HG03108 (cell line): ENCODE data around the gene HACD3.
"Not testable (repeated sequence)": the region's sequence is repeated elsewhere in the genome, so short reads cannot be mapped to it uniquely, and the experiment has no call there.

ENCODE experiments used
- ATAC-seq: cut with Tn5 transposase; IDR thresholded peaks from one replicate; pipeline ENCODE4 v1.9.1; 2021; ENCODE audit warnings: moderate library complexity; ENCODE audit not compliant: unreplicated experiment

HACD3 gene

DNA sequence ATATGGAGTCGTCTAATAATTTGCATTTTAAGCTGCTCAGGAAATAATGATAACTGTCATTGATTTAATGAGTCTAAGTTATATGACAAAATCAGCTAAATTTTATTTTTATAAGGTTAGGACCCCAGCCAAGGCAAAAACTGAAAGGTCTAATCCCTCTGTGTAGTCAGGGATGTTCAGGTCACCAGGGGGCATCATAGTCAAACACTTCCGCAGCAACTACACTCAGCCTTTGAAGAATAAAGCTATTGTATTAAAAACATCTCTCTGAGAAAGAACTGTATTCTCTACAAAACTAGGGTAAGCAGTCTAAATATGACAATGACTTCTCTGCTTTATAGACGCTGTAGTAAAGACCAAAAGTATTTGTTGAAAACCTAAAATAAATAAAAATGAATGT is 65.7 kb downstream of the HACD3 start:
- no peak for ATAC-seq

DNA sequence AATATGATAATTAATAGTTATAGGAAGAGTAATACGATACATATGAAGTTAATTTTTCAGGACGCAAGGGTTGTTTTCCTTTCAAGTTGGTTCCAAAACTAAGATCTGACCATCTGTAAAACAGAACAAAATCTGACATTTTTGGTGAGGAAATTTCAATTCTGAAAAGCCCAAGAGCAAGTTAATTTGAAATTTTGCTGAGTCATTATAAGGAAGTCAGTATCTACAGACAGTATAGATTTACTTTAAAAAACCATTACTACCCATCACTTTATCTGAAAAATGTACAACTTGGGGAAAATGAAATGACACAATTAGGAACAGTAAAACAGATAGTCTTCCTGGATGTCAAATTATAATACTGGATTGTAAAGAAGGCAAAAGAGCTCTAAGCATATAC is 68.2 kb downstream of the HACD3 start:
- no peak for ATAC-seq

- no peak for ATAC-seq
Observed at GRCh38 chr15:65599677-65600076, 69.4 kb downstream of the HACD3 start.

GRCh38 chr15:65603134-65603533 is 72.9 kb downstream of the HACD3 start:
- no peak for ATAC-seq

DNA sequence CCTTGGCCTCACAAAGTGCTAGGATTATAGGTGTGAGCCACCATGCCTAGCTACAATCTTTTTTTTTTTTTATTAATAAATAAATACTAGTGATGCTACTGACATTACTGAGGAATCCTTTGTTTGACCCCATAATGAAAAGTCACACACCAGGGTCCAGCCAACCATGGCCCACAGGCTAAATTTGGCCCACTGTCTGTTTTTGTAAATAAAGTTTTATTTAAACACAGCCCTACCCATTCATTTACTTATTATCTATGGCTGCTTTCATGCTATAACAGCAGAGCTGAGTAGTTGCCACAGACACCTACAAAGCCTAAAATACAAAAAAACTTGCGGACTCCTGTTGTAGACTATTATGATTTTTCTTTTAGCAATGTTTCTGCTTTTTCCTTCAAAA is 73.3 kb downstream of the HACD3 start:
- no peak for ATAC-seq

- ATAC-seq, result peak; percentile 97
Observed at GRCh38 chr15:65610871-65611718, 80.8 kb downstream of the HACD3 start, which contains the start of gene INTS14. Gene INTS14, minus strand, starts transcription at chr15:65611131. Its CDS starts 3,751 bp downstream, at chr15:65607380.

GRCh38 chr15:65611888-65612615 is 81.8 kb downstream of the HACD3 start:
- ATAC-seq, result no peak

GRCh38 chr15:65612616-65612946 is 82.3 kb downstream of the HACD3 start:
- no peak for ATAC-seq

DNA sequence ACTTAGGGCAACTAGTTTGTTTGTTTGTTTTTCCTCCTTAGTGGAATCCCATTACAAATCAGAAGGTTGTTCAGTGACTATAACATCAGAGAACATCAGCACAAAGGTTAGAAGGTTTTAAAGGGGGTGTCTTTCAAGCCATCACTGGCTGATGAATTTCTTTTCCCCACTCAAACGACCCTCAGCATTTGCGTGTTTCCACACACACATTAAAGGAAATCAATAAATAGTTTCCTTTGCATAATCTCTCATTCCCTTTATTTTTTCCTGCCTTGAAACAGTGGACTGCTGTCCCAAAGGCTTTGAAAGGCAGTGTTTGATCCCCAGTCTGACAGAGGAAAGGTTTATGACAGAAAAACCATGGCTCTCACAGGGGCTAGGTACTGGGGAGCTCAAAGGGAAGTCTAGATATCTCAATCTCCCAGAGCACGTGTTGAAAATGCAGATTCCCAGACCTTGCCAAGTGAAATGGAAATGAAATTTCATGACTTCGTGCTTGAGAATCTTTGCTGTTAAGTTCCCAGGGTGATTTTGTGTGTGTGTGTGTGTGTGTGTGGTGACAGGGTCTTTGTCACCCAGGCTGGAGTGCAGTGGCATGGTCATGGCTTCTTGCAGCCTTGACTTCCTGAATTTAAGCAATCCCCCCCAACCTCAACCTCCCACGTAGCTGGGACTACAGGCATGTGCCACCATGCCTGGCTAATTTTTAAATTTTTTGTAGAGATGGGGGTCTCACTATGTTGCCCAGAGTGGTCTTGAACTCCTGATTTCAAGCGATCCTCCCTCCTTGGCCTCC is 82.9 kb downstream of the HACD3 start:
- ATAC-seq, result no peak

- ATAC-seq, result not testable (repeated sequence)
Observed at GRCh38 chr15:65615887-65616286, 85.6 kb downstream of the HACD3 start.

- no peak for ATAC-seq
Observed at GRCh38 chr15:65618560-65619109, 88.4 kb downstream of the HACD3 start.

GRCh38 chr15:65619626-65620290 is 89.5 kb downstream of the HACD3 start:
- no peak for ATAC-seq

DNA sequence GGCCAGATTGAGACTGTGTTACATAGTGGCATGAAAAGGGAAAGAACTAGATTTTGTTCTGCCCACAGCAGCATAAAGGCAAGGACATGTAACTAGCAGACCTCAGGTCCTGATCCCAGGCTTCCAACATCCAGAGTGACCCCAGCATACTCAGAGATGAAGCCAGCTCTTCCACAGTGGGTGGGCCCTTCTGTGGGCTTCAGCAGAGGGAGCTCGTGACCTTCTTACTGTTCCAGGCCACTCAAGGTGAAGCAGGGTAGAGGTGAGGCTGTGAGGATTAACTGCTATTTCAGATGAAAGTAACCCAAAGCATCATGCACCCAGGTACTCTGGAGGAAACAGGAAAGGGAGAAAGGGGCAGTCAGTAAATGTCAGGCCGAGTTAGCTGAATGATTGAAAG is 90.6 kb downstream of the HACD3 start:
- no peak for ATAC-seq

GRCh38 chr15:65621638-65622037 is 91.4 kb downstream of the HACD3 start, which contains the start of gene SLC24A1:
Gene SLC24A1, plus strand, starts transcription at chr15:65621938. Its CDS starts 2,143 bp downstream, at chr15:65624081.
- ATAC-seq, result no peak

DNA sequence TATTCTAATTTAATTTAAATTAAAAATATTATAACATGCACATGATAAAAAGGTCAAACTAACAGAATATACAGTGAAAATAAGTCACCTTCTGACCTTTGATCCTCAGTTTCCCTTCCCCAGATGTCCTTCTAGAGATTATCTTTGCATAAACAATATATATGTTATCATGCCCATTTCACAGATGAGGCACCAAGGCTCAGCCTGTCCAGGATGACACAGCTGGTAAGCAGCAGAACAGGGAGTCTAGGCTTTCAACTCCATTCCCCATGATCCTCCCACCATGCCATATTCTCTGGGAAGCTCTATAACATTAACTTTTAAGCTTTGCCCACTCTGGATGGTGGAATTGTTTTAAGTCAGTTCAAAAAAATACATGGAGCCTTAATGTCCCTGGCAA is 92.8 kb downstream of the HACD3 start:
- ATAC-seq, result no peak

DNA sequence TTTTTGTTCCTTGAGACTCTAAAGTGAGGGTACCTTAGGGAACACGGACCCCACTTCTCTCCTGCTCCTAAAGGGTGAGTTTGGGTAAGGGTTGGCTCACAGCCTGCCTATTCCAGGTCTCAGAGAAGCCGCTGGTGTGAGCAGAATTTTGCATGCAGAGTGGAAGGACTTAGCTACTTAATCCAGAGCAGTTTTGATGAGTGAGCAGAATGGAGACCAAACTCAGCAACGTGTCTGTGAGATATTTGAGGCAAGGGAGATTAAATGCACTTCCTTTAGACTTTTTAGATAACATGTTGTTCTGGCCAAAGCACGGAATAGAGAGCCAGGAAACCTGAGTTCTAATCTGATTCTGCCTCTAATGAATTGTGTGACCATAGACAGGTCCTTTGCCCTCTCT is 96.6 kb downstream of the HACD3 start:
- no peak for ATAC-seq
